ENCODE results near the gene SCRN2.
A peak's percentile ranks its signal among the peaks of the same experiment; 100 is the strongest.

SCRN2 gene

GRCh38 chr17:47855737-47856136, 14.7 kb upstream of the SCRN2 start:
- no peak for TF ChIP-seq CTCF (IDR thresholded peaks at IDR 0.05)

GRCh38 chr17:47853616-47854015, 12.5 kb upstream of the SCRN2 start:
- no peak for TF ChIP-seq CTCF (IDR thresholded peaks at IDR 0.05)

- no peak for TF ChIP-seq CTCF (IDR thresholded peaks at IDR 0.05)
Measured at GRCh38 chr17:47852113-47852949, 11.3 kb upstream of the SCRN2 start.

- no peak for TF ChIP-seq CTCF (IDR thresholded peaks at IDR 0.05)
Measured at GRCh38 chr17:47851764-47852112, 10.7 kb upstream of the SCRN2 start.

GRCh38 chr17:47850692-47851573, 9.9 kb upstream of the SCRN2 start, which contains the start of gene SP6:
TSS of gene SP6 (minus strand) at chr17:47851163. CDS start at chr17:47848429, 2,734 bp downstream.
- peak; percentile 44 for TF ChIP-seq CTCF (IDR thresholded peaks at IDR 0.05)

- no peak for TF ChIP-seq CTCF (IDR thresholded peaks at IDR 0.05)
Measured at GRCh38 chr17:47850373-47850691, 9.3 kb upstream of the SCRN2 start.

- no peak for TF ChIP-seq CTCF (IDR thresholded peaks at IDR 0.05)
Measured at GRCh38 chr17:47848198-47848513, 7.1 kb upstream of the SCRN2 start.
